ENCODE data around the gene TNNT3. TPM values are rescaled to one million over a fixed set of nuclear protein-coding genes. Genes with fewer than 3 reads are reported as not detected.

Gene TNNT3
- total RNA-seq, 1 donor from 2014 or later: 3.5 TPM

- ChIA-PET CTCF (interaction anchor here (0.7 to 1.5 kb wide), 4 partner anchors 10 to 59 kb away, joined by 3 to 6 read pairs (median 4); no protein-coding TSS in a partner anchor), POLR2A (interaction anchor here (0.7 to 3.0 kb wide), 4 partner anchors 9 to 41 kb away, joined by 7 to 13 read pairs (median 10); no protein-coding TSS in a partner anchor)
- no peak for ATAC-seq (ENCODE audit: low read depth)
- no peak for DNase-seq
- peaks cover 10% of the 10 kb centered on the region for H3K36me3 Mint-ChIP-seq (ENCODE audit: low read depth)
- peaks cover 34% of the 10 kb centered on the region for H3K4me1 Mint-ChIP-seq
- H3K9me3 Mint-ChIP-seq: no peaks in the 10 kb centered on the region
- H3K27me3 Mint-ChIP-seq: peaks cover 2% of the 10 kb centered on the region
- TF ChIP-seq CTCF (IDR thresholded peaks at IDR 0.05): no peak
- H3K27ac Mint-ChIP-seq: no peak within 1 kb of the TSS
- intact Hi-C loops (cut with micrococcal nuclease): no loop called here
- H3K4me3 Mint-ChIP-seq: no peak within 1 kb of the TSS
Measured at GRCh38 chr11:1891831-1892115, 27.7 kb upstream of the TNNT3 start, which contains the start of gene PRR33. Gene PRR33 (minus strand): TSS chr11:1891895. CDS start chr11:1890584, 1,311 bp downstream.

GRCh38 chr11:1892116-1892515, 27.4 kb upstream of the TNNT3 start:
- ChIA-PET POLR2A (interaction anchor here (0.6 to 3.0 kb wide), 4 partner anchors 10 to 28 kb away, joined by 3 to 8 read pairs (median 6); no protein-coding TSS in a partner anchor), CTCF (interaction anchor here (1.0 to 1.5 kb wide), 2 partner anchors 10 to 26 kb away, joined by 3 to 6 read pairs; no protein-coding TSS in a partner anchor)
- ATAC-seq (ENCODE audit: low read depth): no peak
- no peak overlapping the region for H3K27ac Mint-ChIP-seq
- H3K27me3 Mint-ChIP-seq: peaks cover 2% of the 10 kb centered on the region
- H3K9me3 Mint-ChIP-seq: no peaks in the 10 kb centered on the region
- H3K36me3 Mint-ChIP-seq (ENCODE audit: low read depth): peaks cover 10% of the 10 kb centered on the region
- no peak for DNase-seq
- H3K4me1 Mint-ChIP-seq: peaks cover 37% of the 10 kb centered on the region
- intact Hi-C loops (cut with micrococcal nuclease): no loop called here
- no peak overlapping the region for H3K4me3 Mint-ChIP-seq
- TF ChIP-seq CTCF (IDR thresholded peaks at IDR 0.05): no peak

- ChIA-PET CTCF (interaction anchor here (1.0 kb wide), 1 partner anchor 25 kb away, joined by 3 read pairs; no protein-coding TSS in a partner anchor), POLR2A (interaction anchor here (0.6 to 3.0 kb wide), 3 partner anchors 10 to 25 kb away, joined by 3 to 8 read pairs (median 6); no protein-coding TSS in a partner anchor)
- Mint-ChIP-seq H3K27me3 (peaks cover 2% of the 10 kb centered on the region), H3K36me3 (ENCODE audit: low read depth) (peaks cover 10% of the 10 kb centered on the region), H3K4me1 (peaks cover 42% of the 10 kb centered on the region), H3K4me3 (no peak overlapping the region), H3K9me3 (no peaks in the 10 kb centered on the region), H3K27ac (no peak overlapping the region)
- no peak for ATAC-seq (ENCODE audit: low read depth)
- intact Hi-C loops (cut with micrococcal nuclease): no loop called here
- TF ChIP-seq CTCF (IDR thresholded peaks at IDR 0.05): no peak
- DNase-seq: no peak
Measured at GRCh38 chr11:1892558-1892957, 26.9 kb upstream of the TNNT3 start.

- no peak for ATAC-seq (ENCODE audit: low read depth)
- peaks cover 37% of the 10 kb centered on the region for H3K4me1 Mint-ChIP-seq
- ChIA-PET POLR2A (no interaction called here), CTCF (no interaction called here)
- no peak for DNase-seq
- H3K27ac Mint-ChIP-seq: no peak overlapping the region
- TF ChIP-seq CTCF (IDR thresholded peaks at IDR 0.05): no peak
- H3K27me3 Mint-ChIP-seq: peaks cover 2% of the 10 kb centered on the region
- no peak overlapping the region for H3K4me3 Mint-ChIP-seq
- intact Hi-C loops (cut with micrococcal nuclease): loop anchor here (1.0 kb wide), 1 partner anchor 47 kb away; no protein-coding TSS in a partner anchor
- H3K9me3 Mint-ChIP-seq: no peaks in the 10 kb centered on the region
- H3K36me3 Mint-ChIP-seq (ENCODE audit: low read depth): peaks cover 3% of the 10 kb centered on the region
Measured at GRCh38 chr11:1893581-1894359, 25.7 kb upstream of the TNNT3 start.

- H3K4me1 Mint-ChIP-seq: peaks cover 30% of the 10 kb centered on the region
- H3K36me3 Mint-ChIP-seq (ENCODE audit: low read depth): no peaks in the 10 kb centered on the region
- no peak overlapping the region for H3K4me3 Mint-ChIP-seq
- H3K9me3 Mint-ChIP-seq: no peaks in the 10 kb centered on the region
- peaks cover 2% of the 10 kb centered on the region for H3K27me3 Mint-ChIP-seq
- intact Hi-C loops (cut with micrococcal nuclease): loop anchor here (1.0 kb wide), 1 partner anchor 46 kb away; no protein-coding TSS in a partner anchor
- no peak for TF ChIP-seq CTCF (IDR thresholded peaks at IDR 0.05)
- no peak overlapping the region for H3K27ac Mint-ChIP-seq
- ChIA-PET POLR2A (no interaction called here), CTCF (no interaction called here)
- no peak for ATAC-seq (ENCODE audit: low read depth)
- DNase-seq: no peak
Measured at GRCh38 chr11:1894759-1895158, 24.7 kb upstream of the TNNT3 start.

Measured in activated B cell treated with CpG ODN at 0.5 μM for 24 hours (primary cell).